Activated naive CD8-positive, alpha-beta T cell treated with anti-CD3 and anti-CD28 coated beads, Interleukin-2, amount 50 U/mL, for 24 hours (primary cell): ENCODE results near the gene BOC.
A peak's percentile ranks its signal among the peaks of the same experiment; 100 is the strongest.

ENCODE experiments used
- ATAC-seq: fragments of 150-1000 bp; cut with Tn5 transposase; one replicate; pipeline ENCODE4 v1.10.0; 2021
- DNase-seq: peaks from one replicate; pipeline ENCODE4 v3.0.0; 2021
- H3K27ac Mint-ChIP-seq: one replicate; pipeline ENCODE4 v1.8.0; 2021; ENCODE audit warnings: mild to moderate bottlenecking, mixed read lengths
- H3K27me3 Mint-ChIP-seq: one replicate; pipeline ENCODE4 v1.8.0; 2021; ENCODE audit warnings: mixed read lengths
- H3K36me3 Mint-ChIP-seq: one replicate; pipeline ENCODE4 v1.8.0; 2021; ENCODE audit warnings: low read depth, mixed read lengths
- H3K4me1 Mint-ChIP-seq: one replicate; pipeline ENCODE4 v1.8.0; 2021; ENCODE audit warnings: mixed read lengths
- H3K4me3 Mint-ChIP-seq: one replicate; pipeline ENCODE4 v1.8.0; 2021; ENCODE audit warnings: mild to moderate bottlenecking, moderate library complexity, mixed read lengths
- H3K9me3 Mint-ChIP-seq: one replicate; pipeline ENCODE4 v1.8.0; 2021; ENCODE audit warnings: mixed read lengths

BOC gene

GRCh38 chr3:113174801-113175485 lies 36.4 kb upstream of the BOC start:
- Mint-ChIP-seq H3K27me3 (peaks cover 3% of the 10 kb centered on the region), H3K36me3 (no peaks in the 10 kb centered on the region), H3K27ac (no peak overlapping the region), H3K4me1 (no peaks in the 10 kb centered on the region), H3K9me3 (no peaks in the 10 kb centered on the region), H3K4me3 (no peak overlapping the region)
- no peak for ATAC-seq
- no peak for DNase-seq

DNA sequence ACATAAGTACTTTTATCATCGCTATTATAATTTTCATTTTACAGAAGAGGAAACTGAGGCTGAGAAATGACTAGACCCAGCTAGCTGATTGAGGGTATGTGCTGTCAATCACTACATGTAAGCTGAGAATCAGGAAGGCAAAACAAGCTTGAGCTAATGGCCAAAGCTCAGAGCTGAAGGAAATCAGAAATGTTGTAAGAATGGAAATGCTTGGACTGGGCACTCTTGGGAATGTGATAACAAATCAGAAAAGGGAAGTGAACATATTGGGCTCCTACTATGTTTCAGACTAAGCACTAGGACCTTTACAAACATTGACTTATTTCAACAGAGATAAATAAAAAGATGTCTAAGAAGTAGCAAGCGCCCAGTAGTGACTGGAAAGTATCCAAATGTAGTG lies 33.8 kb upstream of the BOC start:
- no peaks in the 10 kb centered on the region for H3K27me3 Mint-ChIP-seq
- no peak for ATAC-seq
- no peaks in the 10 kb centered on the region for H3K9me3 Mint-ChIP-seq
- H3K36me3 Mint-ChIP-seq: no peaks in the 10 kb centered on the region
- no peaks in the 10 kb centered on the region for H3K4me1 Mint-ChIP-seq
- DNase-seq: no peak
- no peak overlapping the region for H3K4me3 Mint-ChIP-seq
- H3K27ac Mint-ChIP-seq: no peak overlapping the region

DNA sequence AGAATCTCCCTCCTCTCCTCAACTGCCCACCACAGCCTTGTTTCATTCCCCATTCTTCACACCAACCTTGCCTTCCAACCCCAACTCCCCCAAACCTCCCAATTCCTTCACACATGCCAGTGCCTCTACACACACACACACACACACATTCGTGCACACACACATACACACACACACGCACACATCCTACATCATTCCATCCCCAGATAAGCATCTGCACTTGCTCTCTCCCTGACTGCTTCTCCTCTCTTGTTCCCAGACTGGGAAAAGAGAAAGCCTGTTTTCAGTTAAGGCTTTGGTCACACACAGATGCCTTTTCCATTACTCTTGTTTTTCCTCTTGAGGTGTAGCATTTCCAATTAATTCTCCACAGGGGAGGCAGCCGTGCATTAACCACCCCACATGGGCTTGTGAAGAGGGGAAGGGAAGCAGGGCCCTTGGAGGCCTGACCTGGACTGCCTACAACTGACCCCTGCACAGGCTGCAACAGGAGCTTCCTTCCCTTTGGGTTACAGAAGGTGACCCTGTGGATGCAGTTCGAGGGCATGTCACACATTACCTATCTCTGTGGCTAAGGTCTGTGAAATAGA lies 32.0 kb upstream of the BOC start:
- H3K27me3 Mint-ChIP-seq: no peaks in the 10 kb centered on the region
- no peaks in the 10 kb centered on the region for H3K4me1 Mint-ChIP-seq
- ATAC-seq: no peak
- no peak for DNase-seq
- no peaks in the 10 kb centered on the region for H3K9me3 Mint-ChIP-seq
- H3K36me3 Mint-ChIP-seq: no peaks in the 10 kb centered on the region
- H3K27ac Mint-ChIP-seq: no peak overlapping the region
- no peak overlapping the region for H3K4me3 Mint-ChIP-seq

GRCh38 chr3:113183748-113184661 lies 27.4 kb upstream of the BOC start:
- H3K27me3 Mint-ChIP-seq: no peaks in the 10 kb centered on the region
- H3K4me1 Mint-ChIP-seq: no peaks in the 10 kb centered on the region
- DNase-seq (no peak), ATAC-seq (no peak)
- peaks cover 10% of the 10 kb centered on the region for H3K9me3 Mint-ChIP-seq
- H3K4me3 Mint-ChIP-seq: no peak overlapping the region
- H3K36me3 Mint-ChIP-seq: no peaks in the 10 kb centered on the region
- no peak overlapping the region for H3K27ac Mint-ChIP-seq

DNA sequence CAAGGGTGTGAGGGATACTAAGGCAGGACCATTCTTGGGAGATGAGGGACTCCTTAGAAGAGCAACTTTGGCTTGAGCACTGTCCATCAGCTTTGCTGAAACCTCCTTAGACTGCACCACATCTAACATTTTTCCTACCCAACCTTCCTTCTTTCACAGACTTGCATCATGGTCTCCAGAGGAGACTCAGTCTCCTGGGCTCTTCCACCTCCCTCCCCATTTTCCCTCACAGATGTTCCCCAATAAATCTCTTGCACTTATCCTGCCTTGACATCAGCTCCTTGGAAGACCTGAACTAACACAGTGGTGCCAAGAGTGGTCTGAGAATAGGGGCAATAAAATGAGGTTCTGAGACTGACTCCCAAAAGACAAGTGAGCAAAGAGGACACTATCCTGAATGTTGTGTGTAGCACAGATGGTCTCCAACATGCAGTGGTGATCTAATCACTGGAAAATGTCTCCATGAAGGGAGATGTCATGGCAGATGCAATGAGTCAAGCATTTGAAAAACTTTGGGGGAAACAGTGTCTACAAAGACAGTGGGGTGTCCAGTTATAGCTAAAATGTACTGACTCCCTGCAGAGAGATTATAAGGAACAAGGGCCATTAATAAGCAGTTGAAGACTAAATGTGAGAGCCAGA lies 26.0 kb upstream of the BOC start:
- H3K36me3 Mint-ChIP-seq: no peaks in the 10 kb centered on the region
- no peak overlapping the region for H3K4me3 Mint-ChIP-seq
- H3K9me3 Mint-ChIP-seq: peaks cover 10% of the 10 kb centered on the region
- no peaks in the 10 kb centered on the region for H3K27me3 Mint-ChIP-seq
- H3K27ac Mint-ChIP-seq: no peak overlapping the region
- ATAC-seq (no peak), DNase-seq (no peak)
- H3K4me1 Mint-ChIP-seq: no peaks in the 10 kb centered on the region

GRCh38 chr3:113186566-113186965 lies 24.8 kb upstream of the BOC start:
- Mint-ChIP-seq H3K36me3 (no peaks in the 10 kb centered on the region), H3K4me1 (no peaks in the 10 kb centered on the region), H3K9me3 (peaks cover 10% of the 10 kb centered on the region), H3K4me3 (no peak overlapping the region), H3K27me3 (no peaks in the 10 kb centered on the region), H3K27ac (no peak overlapping the region)
- DNase-seq (no peak), ATAC-seq (no peak)

DNA sequence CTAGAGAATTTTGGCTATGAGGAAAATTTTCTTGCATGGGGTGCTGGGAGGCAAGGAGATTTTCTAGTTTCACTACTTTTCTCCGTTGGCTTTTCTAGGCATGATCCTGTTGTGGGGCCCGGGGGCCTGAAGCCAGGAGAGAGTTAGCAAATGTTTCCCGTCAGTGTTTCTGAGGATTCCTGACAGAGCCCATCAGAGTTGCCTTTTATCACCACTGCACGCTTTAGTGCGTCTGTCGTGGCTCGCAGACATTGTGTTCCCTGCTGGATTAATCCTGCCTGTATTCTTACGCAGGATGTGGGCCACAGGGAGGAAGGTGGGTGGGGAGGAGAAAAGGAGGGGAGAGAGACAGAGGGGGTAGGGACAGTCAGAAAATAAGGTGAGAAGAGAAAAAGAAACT lies 18.1 kb upstream of the BOC start:
- DNase-seq: no peak
- no peak overlapping the region for H3K4me3 Mint-ChIP-seq

DNA sequence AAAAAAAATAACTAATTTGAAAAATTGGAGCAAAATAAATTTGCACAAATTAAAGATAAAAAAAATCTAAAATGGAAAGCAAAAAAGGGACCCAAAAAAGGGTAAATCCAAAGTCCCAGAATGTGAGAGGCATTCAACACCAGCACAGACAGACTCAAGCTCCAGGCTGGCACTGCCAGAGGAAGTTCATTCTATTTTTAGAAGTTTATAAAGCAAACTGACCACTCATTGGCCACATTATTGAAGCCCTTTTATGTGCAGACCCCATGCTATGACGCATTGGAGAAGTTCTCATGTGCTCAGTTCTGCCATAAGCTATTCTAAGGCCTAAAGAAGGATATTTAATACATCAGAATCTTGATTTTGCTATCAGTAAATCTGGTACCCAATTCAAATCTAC lies 17.6 kb upstream of the BOC start:
- no peaks in the 10 kb centered on the region for H3K9me3 Mint-ChIP-seq
- H3K4me3 Mint-ChIP-seq: no peak overlapping the region
- DNase-seq: no peak
- H3K27ac Mint-ChIP-seq: no peak overlapping the region
- H3K27me3 Mint-ChIP-seq: no peaks in the 10 kb centered on the region
- ATAC-seq: no peak
- no peaks in the 10 kb centered on the region for H3K4me1 Mint-ChIP-seq
- no peaks in the 10 kb centered on the region for H3K36me3 Mint-ChIP-seq

More for the DNA sequence above, 18.1 kb upstream of the BOC start:
- Mint-ChIP-seq H3K4me1 (no peaks in the 10 kb centered on the region), H3K27me3 (no peaks in the 10 kb centered on the region), H3K36me3 (no peaks in the 10 kb centered on the region), H3K27ac (no peak overlapping the region), H3K9me3 (peaks cover 4% of the 10 kb centered on the region)
- ATAC-seq: no peak

GRCh38 chr3:113194823-113195401 lies 16.4 kb upstream of the BOC start:
- no peak for ATAC-seq
- no peaks in the 10 kb centered on the region for H3K4me1 Mint-ChIP-seq

GRCh38 chr3:113200351-113200750 lies 11.0 kb upstream of the BOC start:
- no peak overlapping the region for H3K4me3 Mint-ChIP-seq
- H3K9me3 Mint-ChIP-seq: no peaks in the 10 kb centered on the region
- ATAC-seq (no peak), DNase-seq (no peak)
- peaks cover 8% of the 10 kb centered on the region for H3K27me3 Mint-ChIP-seq
- no peak overlapping the region for H3K27ac Mint-ChIP-seq
- H3K4me1 Mint-ChIP-seq: no peaks in the 10 kb centered on the region
- H3K36me3 Mint-ChIP-seq: no peaks in the 10 kb centered on the region

More at GRCh38 chr3:113194823-113195401, 16.4 kb upstream of the BOC start:
- DNase-seq: no peak
- Mint-ChIP-seq H3K4me3 (no peak overlapping the region), H3K27me3 (no peaks in the 10 kb centered on the region), H3K27ac (no peak overlapping the region), H3K36me3 (no peaks in the 10 kb centered on the region), H3K9me3 (no peaks in the 10 kb centered on the region)

GRCh38 chr3:113200946-113201345 lies 10.4 kb upstream of the BOC start:
- no peaks in the 10 kb centered on the region for H3K9me3 Mint-ChIP-seq
- no peak overlapping the region for H3K27ac Mint-ChIP-seq
- H3K27me3 Mint-ChIP-seq: peaks cover 8% of the 10 kb centered on the region
- H3K36me3 Mint-ChIP-seq: no peaks in the 10 kb centered on the region
- DNase-seq (no peak), ATAC-seq (no peak)
- no peak overlapping the region for H3K4me3 Mint-ChIP-seq
- H3K4me1 Mint-ChIP-seq: no peaks in the 10 kb centered on the region

DNA sequence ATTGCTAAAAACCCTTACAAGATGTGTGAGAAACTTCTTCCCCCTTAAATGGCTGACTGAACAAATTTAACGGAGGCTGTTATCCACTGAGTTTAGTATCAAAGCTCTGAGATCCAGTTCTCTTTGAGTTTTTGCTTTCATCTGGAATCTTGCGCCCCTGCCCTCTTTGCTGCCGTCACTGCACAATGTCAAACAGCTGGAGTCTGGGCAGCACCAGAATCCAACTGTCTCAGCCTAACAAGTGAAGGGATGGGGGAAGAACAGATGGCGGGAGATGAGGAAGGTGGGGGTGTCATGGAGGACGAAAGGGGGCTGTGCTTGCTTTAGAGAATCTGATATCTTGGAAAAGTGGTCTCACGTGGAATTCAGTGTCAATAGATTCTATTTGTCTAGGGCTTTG lies 7.0 kb upstream of the BOC start:
- H3K27me3 Mint-ChIP-seq: peaks cover 28% of the 10 kb centered on the region
- no peaks in the 10 kb centered on the region for H3K36me3 Mint-ChIP-seq
- no peaks in the 10 kb centered on the region for H3K9me3 Mint-ChIP-seq
- no peak for DNase-seq
- no peak for ATAC-seq
- H3K27ac Mint-ChIP-seq: no peak overlapping the region
- H3K4me1 Mint-ChIP-seq: no peaks in the 10 kb centered on the region
- no peak overlapping the region for H3K4me3 Mint-ChIP-seq

GRCh38 chr3:113205481-113205880 lies 5.9 kb upstream of the BOC start:
- Mint-ChIP-seq H3K27ac (no peak overlapping the region), H3K27me3 (peaks cover 39% of the 10 kb centered on the region), H3K4me3 (no peak overlapping the region), H3K36me3 (no peaks in the 10 kb centered on the region), H3K4me1 (no peaks in the 10 kb centered on the region), H3K9me3 (no peaks in the 10 kb centered on the region)
- DNase-seq (no peak), ATAC-seq (no peak)

GRCh38 chr3:113210604-113211329 lies 590 bp upstream of the BOC start:
- peaks cover 78% of the 10 kb centered on the region for H3K27me3 Mint-ChIP-seq

More at GRCh38 chr3:113210604-113211329, 590 bp upstream of the BOC start:
- H3K9me3 Mint-ChIP-seq: no peaks in the 10 kb centered on the region
- peak overlapping the region; percentile 72 for H3K4me3 Mint-ChIP-seq
- DNase-seq (no peak), ATAC-seq (no peak)
- no peaks in the 10 kb centered on the region for H3K36me3 Mint-ChIP-seq
- H3K27ac Mint-ChIP-seq: no peak overlapping the region
- H3K4me1 Mint-ChIP-seq: peaks cover 9% of the 10 kb centered on the region
